ENCODE data around the gene NEMP1.

Gene NEMP1

GRCh38 chr12:57096748-57097553 is 18.4 kb upstream of the NEMP1 start:
- Histone ChIP-seq H3K27me3 (replicated peaks; ENCODE audit: control insufficient read depth, insufficient read depth, low read length) (no peaks in the 10 kb centered on the region), H3K4me3 (replicated peaks; ENCODE audit: low read depth, low read length) (no peak overlapping the region), H3K36me3 (ENCODE audit: control insufficient read depth, insufficient read depth, low read length) (peaks cover 40% of the 10 kb centered on the region)
- DNase-seq (ENCODE audit: extremely low read depth, insufficient read length): no peak
- no peak for TF ChIP-seq CTCF (IDR thresholded peaks at IDR 0.05; ENCODE audit: insufficient read depth, low read length, poor library complexity, severe bottlenecking)

- Histone ChIP-seq H3K4me3 (replicated peaks; ENCODE audit: low read depth, low read length) (no peak overlapping the region), H3K36me3 (ENCODE audit: control insufficient read depth, insufficient read depth, low read length) (peaks cover 38% of the 10 kb centered on the region), H3K27me3 (replicated peaks; ENCODE audit: control insufficient read depth, insufficient read depth, low read length) (no peaks in the 10 kb centered on the region)
- TF ChIP-seq CTCF (IDR thresholded peaks at IDR 0.05; ENCODE audit: insufficient read depth, low read length, poor library complexity, severe bottlenecking): no peak
- DNase-seq (ENCODE audit: extremely low read depth, insufficient read length): no peak
These were observed 17.5 kb upstream of the NEMP1 start for GRCh38 chr12:57096099-57096572.

- no peak for DNase-seq (ENCODE audit: extremely low read depth, insufficient read length)
- Histone ChIP-seq H3K36me3 (ENCODE audit: control insufficient read depth, insufficient read depth, low read length) (peaks cover 39% of the 10 kb centered on the region), H3K4me3 (replicated peaks; ENCODE audit: low read depth, low read length) (no peak overlapping the region), H3K27me3 (replicated peaks; ENCODE audit: control insufficient read depth, insufficient read depth, low read length) (no peaks in the 10 kb centered on the region)
- TF ChIP-seq CTCF (IDR thresholded peaks at IDR 0.05; ENCODE audit: insufficient read depth, low read length, poor library complexity, severe bottlenecking): no peak
These were observed 16.8 kb upstream of the NEMP1 start for GRCh38 chr12:57095440-57095839.

GRCh38 chr12:57094208-57095160 is 15.9 kb upstream of the NEMP1 start:
- DNase-seq (ENCODE audit: extremely low read depth, insufficient read length): no peak
- Histone ChIP-seq H3K36me3 (ENCODE audit: control insufficient read depth, insufficient read depth, low read length) (peaks cover 33% of the 10 kb centered on the region), H3K4me3 (replicated peaks; ENCODE audit: low read depth, low read length) (no peak overlapping the region), H3K27me3 (replicated peaks; ENCODE audit: control insufficient read depth, insufficient read depth, low read length) (no peaks in the 10 kb centered on the region)
- no peak for TF ChIP-seq CTCF (IDR thresholded peaks at IDR 0.05; ENCODE audit: insufficient read depth, low read length, poor library complexity, severe bottlenecking)

GRCh38 chr12:57093415-57094207 is 15.0 kb upstream of the NEMP1 start:
- H3K27me3 ChIP-seq (replicated peaks; ENCODE audit: control insufficient read depth, insufficient read depth, low read length): no peaks in the 10 kb centered on the region
- H3K4me3 ChIP-seq (replicated peaks; ENCODE audit: low read depth, low read length): peak overlapping the region; percentile 44
- TF ChIP-seq CTCF (IDR thresholded peaks at IDR 0.05; ENCODE audit: insufficient read depth, low read length, poor library complexity, severe bottlenecking): peak; percentile 78
- peaks cover 25% of the 10 kb centered on the region for H3K36me3 ChIP-seq (ENCODE audit: control insufficient read depth, insufficient read depth, low read length)
- DNase-seq (ENCODE audit: extremely low read depth, insufficient read length): peak; percentile 81
